ENCODE results near the gene KRTAP5-10. TPM values are rescaled to one million over a fixed set of nuclear protein-coding genes. Genes with fewer than 3 reads are reported as not detected.
"Not testable (repeated sequence)": the region's sequence is repeated elsewhere in the genome, so short reads cannot be mapped to it uniquely, and the experiment has no call there.

Gene KRTAP5-10
- total RNA-seq, 3 donors from 2014 or later = not detected

GRCh38 chr11:71572811-71573210, 7.4 kb downstream of the KRTAP5-10 start:
- intact Hi-C loops (cut with DNase I; ENCODE audit: low total_unique reads) = no loop called here
- TF ChIP-seq POLR2AphosphoS5 (IDR thresholded peaks at IDR 0.05) = no peak
- TF ChIP-seq, protein P1, sequence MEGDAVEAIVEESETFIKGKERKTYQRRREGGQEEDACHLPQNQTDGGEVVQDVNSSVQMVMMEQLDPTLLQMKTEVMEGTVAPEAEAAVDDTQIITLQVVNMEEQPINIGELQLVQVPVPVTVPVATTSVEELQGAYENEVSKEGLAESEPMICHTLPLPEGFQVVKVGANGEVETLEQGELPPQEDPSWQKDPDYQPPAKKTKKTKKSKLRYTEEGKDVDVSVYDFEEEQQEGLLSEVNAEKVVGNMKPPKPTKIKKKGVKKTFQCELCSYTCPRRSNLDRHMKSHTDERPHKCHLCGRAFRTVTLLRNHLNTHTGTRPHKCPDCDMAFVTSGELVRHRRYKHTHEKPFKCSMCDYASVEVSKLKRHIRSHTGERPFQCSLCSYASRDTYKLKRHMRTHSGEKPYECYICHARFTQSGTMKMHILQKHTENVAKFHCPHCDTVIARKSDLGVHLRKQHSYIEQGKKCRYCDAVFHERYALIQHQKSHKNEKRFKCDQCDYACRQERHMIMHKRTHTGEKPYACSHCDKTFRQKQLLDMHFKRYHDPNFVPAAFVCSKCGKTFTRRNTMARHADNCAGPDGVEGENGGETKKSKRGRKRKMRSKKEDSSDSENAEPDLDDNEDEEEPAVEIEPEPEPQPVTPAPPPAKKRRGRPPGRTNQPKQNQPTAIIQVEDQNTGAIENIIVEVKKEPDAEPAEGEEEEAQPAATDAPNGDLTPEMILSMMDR (IDR thresholded peaks at IDR 0.05) = no peak

DNA sequence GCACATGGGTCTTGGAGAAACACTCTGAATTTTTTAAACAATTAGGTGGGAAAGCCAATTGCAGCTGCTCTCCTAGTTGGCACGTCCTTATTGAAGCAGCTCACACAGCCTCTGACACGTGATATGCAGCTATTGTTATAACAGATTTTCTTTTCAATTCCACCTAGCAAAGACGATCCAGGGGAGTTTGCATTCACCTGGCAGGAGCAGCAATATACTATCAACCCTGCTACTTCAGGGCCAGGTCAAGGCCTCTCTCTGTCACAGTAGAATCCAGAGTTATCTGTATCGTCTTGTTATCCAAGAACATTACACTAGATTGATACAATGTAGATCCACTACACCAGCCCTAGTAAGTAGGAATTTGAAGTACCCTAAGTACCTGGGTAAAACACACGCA, 9.1 kb downstream of the KRTAP5-10 start:
- TF ChIP-seq POLR2A (IDR thresholded peaks at IDR 0.05) (no peak), POLR2AphosphoS5 (IDR thresholded peaks at IDR 0.05) (no peak)
- TF ChIP-seq, protein P1 (IDR thresholded peaks at IDR 0.05) = no peak

More at GRCh38 chr11:71572811-71573210, 7.4 kb downstream of the KRTAP5-10 start:
- Histone ChIP-seq H3K4me3 (no peak overlapping the region), H3K9me3 (no peaks in the 10 kb centered on the region), H3K4me1 (no peaks in the 10 kb centered on the region), H3K27me3 (no peaks in the 10 kb centered on the region), H3K36me3 (no peaks in the 10 kb centered on the region), H3K27ac (no peak overlapping the region)
- DNase-seq (ENCODE audit: low spot score in 2 of 2) = no peak

GRCh38 chr11:71575723-71576424, 10.5 kb downstream of the KRTAP5-10 start:
- DNase-seq (ENCODE audit: low spot score in 2 of 2) = no peak
- H3K9me3 ChIP-seq = no peaks in the 10 kb centered on the region
- intact Hi-C loops (cut with DNase I; ENCODE audit: low total_unique reads) = no loop called here
- no peaks in the 10 kb centered on the region for H3K36me3 ChIP-seq
- no peak overlapping the region for H3K27ac ChIP-seq
- no peaks in the 10 kb centered on the region for H3K27me3 ChIP-seq
- TF ChIP-seq POLR2AphosphoS5 (IDR thresholded peaks at IDR 0.05) (no peak), POLR2A (IDR thresholded peaks at IDR 0.05) (no peak)
- TF ChIP-seq, protein P1 (IDR thresholded peaks at IDR 0.05) = no peak
- H3K4me3 ChIP-seq = no peak overlapping the region
- no peaks in the 10 kb centered on the region for H3K4me1 ChIP-seq

More for the DNA sequence above, 9.1 kb downstream of the KRTAP5-10 start:
- no peak for DNase-seq (ENCODE audit: low spot score in 2 of 2)
- H3K27ac ChIP-seq = no peak overlapping the region
- intact Hi-C loops (cut with DNase I; ENCODE audit: low total_unique reads) = no loop called here
- no peaks in the 10 kb centered on the region for H3K36me3 ChIP-seq
- H3K9me3 ChIP-seq = no peaks in the 10 kb centered on the region
- H3K4me3 ChIP-seq = no peak overlapping the region
- no peaks in the 10 kb centered on the region for H3K4me1 ChIP-seq
- no peaks in the 10 kb centered on the region for H3K27me3 ChIP-seq

- H3K4me1 ChIP-seq; intact Hi-C loops (cut with DNase I; ENCODE audit: low total_unique reads); H3K9me3 ChIP-seq; H3K27me3 ChIP-seq; H3K4me3 ChIP-seq; H3K27ac ChIP-seq; H3K36me3 ChIP-seq; DNase-seq (ENCODE audit: low spot score in 2 of 2): not testable (repeated sequence)
These were observed 11.5 kb downstream of the KRTAP5-10 start for GRCh38 chr11:71576688-71577465.

- Histone ChIP-seq H3K9me3 (no peaks in the 10 kb centered on the region), H3K4me3 (no peak overlapping the region), H3K4me1 (no peaks in the 10 kb centered on the region), H3K36me3 (no peaks in the 10 kb centered on the region), H3K27me3 (no peaks in the 10 kb centered on the region), H3K27ac (no peak overlapping the region)
- TF ChIP-seq, protein P1 (IDR thresholded peaks at IDR 0.05) = no peak
- intact Hi-C loops (cut with DNase I; ENCODE audit: low total_unique reads) = no loop called here
- DNase-seq (ENCODE audit: low spot score in 2 of 2) = no peak
These were observed 12.2 kb downstream of the KRTAP5-10 start for GRCh38 chr11:71577469-71578004.

- H3K9me3 ChIP-seq; H3K27ac ChIP-seq; intact Hi-C loops (cut with DNase I; ENCODE audit: low total_unique reads); H3K4me3 ChIP-seq; H3K27me3 ChIP-seq; H3K4me1 ChIP-seq; H3K36me3 ChIP-seq; DNase-seq (ENCODE audit: low spot score in 2 of 2): not testable (repeated sequence)
These were observed 14.2 kb downstream of the KRTAP5-10 start for GRCh38 chr11:71579513-71579912.

Measured in breast epithelium (tissue), 4 donors.